ENCODE measurements around the gene TPP1. TPM values are rescaled to one million over a fixed set of nuclear protein-coding genes. Genes with fewer than 3 reads are reported as not detected.

TPP1 gene
- total and polyA plus RNA-seq, 5 donors from 2014 or later: 100 to 165 (median 136) TPM

GRCh38 chr11:6586434-6587359 lies 32.5 kb downstream of the TPP1 start:
- H3K27ac ChIP-seq (ENCODE audit: insufficient read depth, low read length, poor library complexity, severe bottlenecking): no peak overlapping the region
- H3K36me3 ChIP-seq (ENCODE audit: control insufficient read depth, insufficient read depth, low read length): peaks cover 4% of the 10 kb centered on the region
- Mint-ChIP-seq H3K4me3 (no peak overlapping the region), H3K27me3 (no peaks in the 10 kb centered on the region), H3K9me3 (peaks cover 0 to 24% (median 6%) of the 10 kb centered on the region in 7 donors), H3K27ac (no peak overlapping the region), H3K4me1 (peaks cover 0 to 16% (median 1%) of the 10 kb centered on the region in 4 donors), H3K36me3 (peaks cover 33% of the 10 kb centered on the region)
- H3K4me1 ChIP-seq (ENCODE audit: control insufficient read depth, insufficient read depth, low read length, poor library complexity, severe bottlenecking): no peaks in the 10 kb centered on the region
- DNase-seq (no peak), ATAC-seq (ENCODE audit: low read depth in 2 of 2) (no peak)
- H3K27me3 ChIP-seq (ENCODE audit: control insufficient read depth, insufficient read depth, low read length): no peaks in the 10 kb centered on the region
- H3K4me3 ChIP-seq (ENCODE audit: low read depth, low read length): no peak overlapping the region
- peaks cover 13 to 16% of the 10 kb centered on the region in 2 experiments for H3K9me3 ChIP-seq (ENCODE audit: control insufficient read depth in 2 of 2, low read length in 2 of 2)

DNA sequence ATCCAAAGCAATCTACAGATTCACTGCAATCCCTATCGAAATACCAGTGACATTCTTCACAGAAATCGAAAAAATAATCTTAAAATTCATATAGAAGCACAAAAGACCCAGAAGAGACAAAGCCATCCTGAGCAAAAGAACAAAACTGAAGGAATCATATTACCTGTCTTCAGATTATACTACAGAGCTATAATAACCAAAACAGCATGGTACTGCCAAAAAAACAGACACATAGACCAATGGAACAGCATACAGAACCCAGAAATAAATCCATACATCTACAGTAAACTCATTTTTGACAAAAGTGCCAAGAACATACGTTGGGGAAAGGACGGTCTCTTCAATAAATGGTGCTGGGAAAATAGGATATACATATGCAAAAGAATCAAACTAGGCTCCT lies 34.7 kb downstream of the TPP1 start:
- H3K36me3 Mint-ChIP-seq: peaks cover 31% of the 10 kb centered on the region
- Histone ChIP-seq H3K4me3 (ENCODE audit: low read depth, low read length) (no peak overlapping the region), H3K9me3 (ENCODE audit: control insufficient read depth in 2 of 2, low read length in 2 of 2) (peaks cover 13 to 16% of the 10 kb centered on the region in 2 experiments), H3K27me3 (ENCODE audit: control insufficient read depth, insufficient read depth, low read length) (no peaks in the 10 kb centered on the region), H3K36me3 (ENCODE audit: control insufficient read depth, insufficient read depth, low read length) (peaks cover 5% of the 10 kb centered on the region), H3K4me1 (ENCODE audit: control insufficient read depth, insufficient read depth, low read length, poor library complexity, severe bottlenecking) (no peaks in the 10 kb centered on the region), H3K27ac (ENCODE audit: insufficient read depth, low read length, poor library complexity, severe bottlenecking) (no peak overlapping the region)
- no peak overlapping the region for H3K27ac Mint-ChIP-seq
- no peaks in the 10 kb centered on the region for H3K27me3 Mint-ChIP-seq
- no peak for DNase-seq
- peaks cover 0 to 24% (median 6%) of the 10 kb centered on the region in 7 donors for H3K9me3 Mint-ChIP-seq
- H3K4me1 Mint-ChIP-seq: peaks cover 0 to 12% (median 1%) of the 10 kb centered on the region in 4 donors
- no peak overlapping the region for H3K4me3 Mint-ChIP-seq
- no peak for ATAC-seq (ENCODE audit: low read depth in 2 of 2)

- peaks cover 31% of the 10 kb centered on the region for H3K36me3 Mint-ChIP-seq
These were observed 35.6 kb downstream of the TPP1 start for GRCh38 chr11:6583584-6583983.

GRCh38 chr11:6579681-6580080 lies 39.5 kb downstream of the TPP1 start:
- H3K27me3 ChIP-seq (ENCODE audit: control insufficient read depth, insufficient read depth, low read length): no peaks in the 10 kb centered on the region
- H3K27ac ChIP-seq (ENCODE audit: insufficient read depth, low read length, poor library complexity, severe bottlenecking): no peak overlapping the region
- Mint-ChIP-seq H3K4me1 (peaks cover 2 to 15% (median 8%) of the 10 kb centered on the region in 4 donors), H3K36me3 (peaks cover 32% of the 10 kb centered on the region), H3K4me3 (no peak overlapping the region), H3K27ac (no peak overlapping the region), H3K9me3 (peaks cover 0 to 21% (median 4%) of the 10 kb centered on the region in 7 donors), H3K27me3 (no peaks in the 10 kb centered on the region)
- H3K4me3 ChIP-seq (ENCODE audit: low read depth, low read length): no peak overlapping the region
- DNase-seq: no peak
- ATAC-seq (ENCODE audit: low read depth in 2 of 2): no peak
- peaks cover 13 to 14% of the 10 kb centered on the region in 2 experiments for H3K9me3 ChIP-seq (ENCODE audit: control insufficient read depth in 2 of 2, low read length in 2 of 2)
- peaks cover 9% of the 10 kb centered on the region for H3K36me3 ChIP-seq (ENCODE audit: control insufficient read depth, insufficient read depth, low read length)
- H3K4me1 ChIP-seq (ENCODE audit: control insufficient read depth, insufficient read depth, low read length, poor library complexity, severe bottlenecking): no peaks in the 10 kb centered on the region

More at GRCh38 chr11:6583584-6583983, 35.6 kb downstream of the TPP1 start:
- ATAC-seq (ENCODE audit: low read depth in 2 of 2) (no peak), DNase-seq (no peak)
- Histone ChIP-seq H3K36me3 (ENCODE audit: control insufficient read depth, insufficient read depth, low read length) (peaks cover 5% of the 10 kb centered on the region), H3K9me3 (ENCODE audit: control insufficient read depth in 2 of 2, low read length in 2 of 2) (peaks cover 13 to 16% of the 10 kb centered on the region in 2 experiments), H3K4me3 (ENCODE audit: low read depth, low read length) (no peak overlapping the region), H3K27ac (ENCODE audit: insufficient read depth, low read length, poor library complexity, severe bottlenecking) (no peak overlapping the region), H3K27me3 (ENCODE audit: control insufficient read depth, insufficient read depth, low read length) (no peaks in the 10 kb centered on the region), H3K4me1 (ENCODE audit: control insufficient read depth, insufficient read depth, low read length, poor library complexity, severe bottlenecking) (no peaks in the 10 kb centered on the region)
- H3K27ac Mint-ChIP-seq: no peak overlapping the region
- H3K4me3 Mint-ChIP-seq: no peak overlapping the region
- H3K4me1 Mint-ChIP-seq: peaks cover 0 to 12% (median 1%) of the 10 kb centered on the region in 4 donors
- H3K9me3 Mint-ChIP-seq: peaks cover 0 to 24% (median 6%) of the 10 kb centered on the region in 7 donors
- no peaks in the 10 kb centered on the region for H3K27me3 Mint-ChIP-seq

GRCh38 chr11:6578134-6578533 lies 41.1 kb downstream of the TPP1 start:
- Mint-ChIP-seq H3K27me3 (no peaks in the 10 kb centered on the region), H3K27ac (no peak overlapping the region), H3K36me3 (peaks cover 22% of the 10 kb centered on the region), H3K9me3 (peaks cover 0 to 10% (median 3%) of the 10 kb centered on the region in 7 donors), H3K4me1 (peaks cover 2 to 16% (median 10%) of the 10 kb centered on the region in 4 donors), H3K4me3 (no peak overlapping the region)
- Histone ChIP-seq H3K27ac (ENCODE audit: insufficient read depth, low read length, poor library complexity, severe bottlenecking) (no peak overlapping the region), H3K4me3 (ENCODE audit: low read depth, low read length) (no peak overlapping the region), H3K9me3 (ENCODE audit: control insufficient read depth in 2 of 2, low read length in 2 of 2) (peaks cover 2 to 3% of the 10 kb centered on the region in 2 experiments), H3K36me3 (ENCODE audit: control insufficient read depth, insufficient read depth, low read length) (peaks cover 6% of the 10 kb centered on the region), H3K4me1 (ENCODE audit: control insufficient read depth, insufficient read depth, low read length, poor library complexity, severe bottlenecking) (no peaks in the 10 kb centered on the region), H3K27me3 (ENCODE audit: control insufficient read depth, insufficient read depth, low read length) (no peaks in the 10 kb centered on the region)
- ATAC-seq (ENCODE audit: low read depth in 2 of 2) (no peak), DNase-seq (no peak)

- Mint-ChIP-seq H3K27ac (no peak overlapping the region), H3K9me3 (peaks cover 0 to 1% (median 0%) of the 10 kb centered on the region in 7 donors)
These were observed 42.5 kb downstream of the TPP1 start for GRCh38 chr11:6576471-6577373.

More at GRCh38 chr11:6576471-6577373, 42.5 kb downstream of the TPP1 start:
- DNase-seq: no peak
- Histone ChIP-seq H3K9me3 (ENCODE audit: control insufficient read depth in 2 of 2, low read length in 2 of 2) (no peaks in the 10 kb centered on the region), H3K4me1 (ENCODE audit: control insufficient read depth, insufficient read depth, low read length, poor library complexity, severe bottlenecking) (no peaks in the 10 kb centered on the region), H3K27me3 (ENCODE audit: control insufficient read depth, insufficient read depth, low read length) (no peaks in the 10 kb centered on the region), H3K4me3 (ENCODE audit: low read depth, low read length) (no peak overlapping the region), H3K27ac (ENCODE audit: insufficient read depth, low read length, poor library complexity, severe bottlenecking) (no peak overlapping the region), H3K36me3 (ENCODE audit: control insufficient read depth, insufficient read depth, low read length) (peaks cover 6% of the 10 kb centered on the region)
- Mint-ChIP-seq H3K4me3 (peak overlapping the region in 1 of 4 donors; percentile 61), H3K27me3 (no peaks in the 10 kb centered on the region), H3K36me3 (peaks cover 20% of the 10 kb centered on the region), H3K4me1 (peaks cover 3 to 17% (median 9%) of the 10 kb centered on the region in 4 donors)
- no peak for ATAC-seq (ENCODE audit: low read depth in 2 of 2)
